HepG2 (cell line): ENCODE results near the gene DUS1L. TPM values are rescaled to one million over a fixed set of nuclear protein-coding genes. Genes with fewer than 3 reads are reported as not detected.

Experiments
- AFF4 ChIP-seq: sonication (generic); formaldehyde crosslinking; IDR thresholded peaks from 2 replicates; pipeline ENCODE4 v1.4.0; 2020; ENCODE audit warnings: missing genetic modification reagents
- AGO2 ChIP-seq: fragments of 200-400 bp; formaldehyde crosslinking; optimal IDR thresholded peaks from 2 replicates; pipeline ENCODE3; 2017; ENCODE audit warnings: mild to moderate bottlenecking, low read depth, low read length, moderate library complexity
- ARNTL ChIP-seq: sonication (generic); formaldehyde crosslinking; IDR thresholded peaks from 2 replicates; pipeline ENCODE4 v1.4.0; 2020; ENCODE audit warnings: mild to moderate bottlenecking, missing genetic modification reagents
- ATAD3A ChIP-seq: sonication (generic); formaldehyde crosslinking; IDR thresholded peaks from 2 replicates; pipeline ENCODE4 v1.4.0; 2020; ENCODE audit warnings: missing genetic modification reagents
- CTCF ChIP-seq: sonication (generic); formaldehyde crosslinking; IDR thresholded peaks from 2 replicates; pipeline ENCODE4 v1.5.0; 2020; ENCODE audit warnings: mild to moderate bottlenecking, missing genetic modification reagents, moderate library complexity
- DR1 ChIP-seq: sonication (generic); formaldehyde crosslinking; IDR thresholded peaks from 2 replicates; pipeline ENCODE4 v1.8.0; 2021; ENCODE audit warnings: mild to moderate bottlenecking, missing genetic modification reagents, inconsistent platforms
- DRAP1 ChIP-seq: IDR thresholded peaks from 2 replicates; pipeline ENCODE4 v1.6.1; 2016; ENCODE audit warnings: missing genetic modification reagents, missing compliant biosample characterization
- EHMT2 ChIP-seq: fragments of 200-600 bp; sonication (generic); IDR thresholded peaks from 2 replicates; pipeline ENCODE4 v1.7.0; 2017; ENCODE audit warnings: antibody characterized with exemption, low read depth, low read length, borderline replicate concordance
- ERF ChIP-seq: IDR thresholded peaks from 2 replicates; pipeline ENCODE4 v1.6.1; 2018; ENCODE audit warnings: missing biosample characterization, missing genetic modification reagents
- GATAD2A ChIP-seq: IDR thresholded peaks from 2 replicates; pipeline ENCODE4 v1.6.1; 2016
- RELA ChIP-seq: sonication (generic); formaldehyde crosslinking; IDR thresholded peaks from 2 replicates; pipeline ENCODE4 v1.4.0; 2020; ENCODE audit warnings: missing genetic modification reagents
- SIX1 ChIP-seq: sonication (generic); formaldehyde crosslinking; IDR thresholded peaks from 2 replicates; pipeline ENCODE4 v1.4.0; 2020; ENCODE audit warnings: missing genetic modification reagents, borderline replicate concordance
- SMAD3 ChIP-seq: sonication (generic); formaldehyde crosslinking; IDR thresholded peaks from 2 replicates; pipeline ENCODE4 v1.4.0; 2020; ENCODE audit warnings: missing genetic modification reagents
- TOE1 ChIP-seq: sonication (generic); formaldehyde crosslinking; IDR thresholded peaks from 2 replicates; pipeline ENCODE4 v1.4.0; 2020; ENCODE audit warnings: mild to moderate bottlenecking, missing genetic modification reagents
- ZBTB42 ChIP-seq: sonication (generic); formaldehyde crosslinking; IDR thresholded peaks from 2 replicates; pipeline ENCODE4 v1.5.0; 2020; ENCODE audit warnings: mild to moderate bottlenecking, missing genetic modification reagents
- ZNF274 ChIP-seq: sonication (generic); formaldehyde crosslinking; IDR thresholded peaks from 2 replicates; pipeline ENCODE4 v1.5.1; 2020; ENCODE audit warnings: mild to moderate bottlenecking, missing genetic modification reagents
- ZNF329 ChIP-seq: sonication (generic); formaldehyde crosslinking; IDR thresholded peaks from 2 replicates; pipeline ENCODE4 v1.9.0; 2021; ENCODE audit warnings: low read depth, mild to moderate bottlenecking, missing genetic modification reagents
- ZNF503 ChIP-seq: sonication (generic); formaldehyde crosslinking; IDR thresholded peaks from 2 replicates; pipeline ENCODE4 v1.4.0; 2020; ENCODE audit warnings: missing genetic modification reagents
- ZNF629 ChIP-seq: sonication (generic); formaldehyde crosslinking; conservative IDR thresholded peaks from 2 replicates; pipeline ENCODE4 v1.5.0; 2020; ENCODE audit warnings: missing genetic modification reagents
- ZNF703 ChIP-seq: sonication (generic); formaldehyde crosslinking; IDR thresholded peaks from 2 replicates; pipeline ENCODE4 v1.5.1; 2020; ENCODE audit warnings: missing genetic modification reagents, mild to moderate bottlenecking, moderate library complexity, borderline replicate concordance
- ZSCAN29 ChIP-seq: sonication (generic); formaldehyde crosslinking; conservative IDR thresholded peaks from 2 replicates; pipeline ENCODE4 v1.4.0; 2020; ENCODE audit warnings: mild to moderate bottlenecking, missing genetic modification reagents
- polyA plus RNA-seq, 8 experiments: library from polyadenylated mRNA; depleted of rRNA in 3 of 8; stranded (reverse) in 7 of 8; unstranded in 1 of 8; fragments of >200 nt; fragmentation: Illumina TruSeq in 4 of 8; extraction: Trizol in 4 of 8; gene quantifications; 2 replicates each; pipeline versions ENCODE4 v1.2.1 to v1.2.3, GENCODE V29; 2011 to 2016; ENCODE audit warnings: low read depth in 4 of 8, missing spikeins in 1 of 8, mixed read lengths in 1 of 8; ENCODE audit not compliant: insufficient read depth in 1 of 8
- total RNA-seq, 5 experiments: library from RNA; depleted of rRNA; stranded (reverse); fragments of >200 nt; fragmentation: Illumina TruSeq; extraction: Trizol; gene quantifications; 2 replicates each; pipeline ENCODE4 v1.2.3, GENCODE V29; 2016; ENCODE audit warnings: low read depth in 1 of 5
- TF ChIP-seq, protein P1 (sequence below): sonication (generic); formaldehyde crosslinking; IDR thresholded peaks from 2 replicates; pipeline ENCODE4 v1.9.0; 2021; ENCODE audit warnings: missing genetic modification reagents, mild to moderate bottlenecking, borderline replicate concordance

Gene DUS1L
- total and polyA plus RNA-seq, 2 of the 13 experiments (the other 11 are each of a cell fraction or from before 2014, with no cell fraction given): 81.0 to 109 TPM

- 0 out of 2 replicates have a peak, but pooled peaks have one; percentile 2 for TF ChIP-seq CTCF
- no peak for TF ChIP-seq DR1 (CRISPR knock-in tag)
- TF ChIP-seq ZNF329 (CRISPR knock-in tag): no peak
- TF ChIP-seq EHMT2: no peak
- no peak for TF ChIP-seq ZNF629 (CRISPR knock-in tag)
- TF ChIP-seq ZBTB42 (CRISPR knock-in tag): no peak
- TF ChIP-seq ARNTL (CRISPR knock-in tag): no peak
- no peak for TF ChIP-seq SMAD3
- no peak for TF ChIP-seq RELA (CRISPR knock-in tag)
- TF ChIP-seq ZNF274 (CRISPR knock-in tag): no peak
- no peak for TF ChIP-seq TOE1 (CRISPR knock-in tag)
- TF ChIP-seq ZSCAN29: no peak
- TF ChIP-seq, protein P1, sequence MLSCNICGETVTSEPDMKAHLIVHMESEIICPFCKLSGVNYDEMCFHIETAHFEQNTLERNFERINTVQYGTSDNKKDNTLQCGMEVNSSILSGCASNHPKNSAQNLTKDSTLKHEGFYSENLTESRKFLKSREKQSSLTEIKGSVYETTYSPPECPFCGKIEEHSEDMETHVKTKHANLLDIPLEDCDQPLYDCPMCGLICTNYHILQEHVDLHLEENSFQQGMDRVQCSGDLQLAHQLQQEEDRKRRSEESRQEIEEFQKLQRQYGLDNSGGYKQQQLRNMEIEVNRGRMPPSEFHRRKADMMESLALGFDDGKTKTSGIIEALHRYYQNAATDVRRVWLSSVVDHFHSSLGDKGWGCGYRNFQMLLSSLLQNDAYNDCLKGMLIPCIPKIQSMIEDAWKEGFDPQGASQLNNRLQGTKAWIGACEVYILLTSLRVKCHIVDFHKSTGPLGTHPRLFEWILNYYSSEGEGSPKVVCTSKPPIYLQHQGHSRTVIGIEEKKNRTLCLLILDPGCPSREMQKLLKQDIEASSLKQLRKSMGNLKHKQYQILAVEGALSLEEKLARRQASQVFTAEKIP (CRISPR knock-in tag): no peak
- 0 out of 2 replicates have a peak, but pooled peaks have one; percentile 6 for TF ChIP-seq GATAD2A
- TF ChIP-seq ZNF503 (CRISPR knock-in tag): no peak
- TF ChIP-seq DRAP1 (CRISPR knock-in tag): no peak
- TF ChIP-seq AGO2: no peak
- TF ChIP-seq AFF4 (CRISPR knock-in tag): no peak
- no peak for TF ChIP-seq SIX1 (CRISPR knock-in tag)
- no peak for TF ChIP-seq ERF (CRISPR knock-in tag)
- TF ChIP-seq ATAD3A (CRISPR knock-in tag): no peak
- 0 out of 2 replicates have a peak, but pooled peaks have one; percentile 49 for TF ChIP-seq ZNF703 (CRISPR knock-in tag)
Measured at GRCh38 chr17:82036634-82037091, 28.9 kb downstream of the DUS1L start (continued).
